Loucy (cell line): ENCODE measurements around the gene VAT1L.

ENCODE experiments used
- CTCF ChIP-seq: fragments of 200-600 bp; sonication (generic); conservative IDR thresholded peaks from 2 replicates; pipeline ENCODE4 v1.5.1; 2014; ENCODE audit warnings: mild to moderate bottlenecking, antibody characterized with exemption, low read length
- EZH2phosphoT487 ChIP-seq: fragments of 200-600 bp; IDR thresholded peaks from 2 replicates; pipeline ENCODE4 v1.6.1; 2018; ENCODE audit warnings: antibody characterized with exemption, mild to moderate bottlenecking, moderate library complexity, borderline replicate concordance

- no peak for TF ChIP-seq CTCF
- no peak for TF ChIP-seq EZH2phosphoT487
Measured at GRCh38 chr16:77922228-77922754, 133.9 kb downstream of the VAT1L start.
